ENCODE results near the gene KCTD1.

KCTD1 gene

DNA sequence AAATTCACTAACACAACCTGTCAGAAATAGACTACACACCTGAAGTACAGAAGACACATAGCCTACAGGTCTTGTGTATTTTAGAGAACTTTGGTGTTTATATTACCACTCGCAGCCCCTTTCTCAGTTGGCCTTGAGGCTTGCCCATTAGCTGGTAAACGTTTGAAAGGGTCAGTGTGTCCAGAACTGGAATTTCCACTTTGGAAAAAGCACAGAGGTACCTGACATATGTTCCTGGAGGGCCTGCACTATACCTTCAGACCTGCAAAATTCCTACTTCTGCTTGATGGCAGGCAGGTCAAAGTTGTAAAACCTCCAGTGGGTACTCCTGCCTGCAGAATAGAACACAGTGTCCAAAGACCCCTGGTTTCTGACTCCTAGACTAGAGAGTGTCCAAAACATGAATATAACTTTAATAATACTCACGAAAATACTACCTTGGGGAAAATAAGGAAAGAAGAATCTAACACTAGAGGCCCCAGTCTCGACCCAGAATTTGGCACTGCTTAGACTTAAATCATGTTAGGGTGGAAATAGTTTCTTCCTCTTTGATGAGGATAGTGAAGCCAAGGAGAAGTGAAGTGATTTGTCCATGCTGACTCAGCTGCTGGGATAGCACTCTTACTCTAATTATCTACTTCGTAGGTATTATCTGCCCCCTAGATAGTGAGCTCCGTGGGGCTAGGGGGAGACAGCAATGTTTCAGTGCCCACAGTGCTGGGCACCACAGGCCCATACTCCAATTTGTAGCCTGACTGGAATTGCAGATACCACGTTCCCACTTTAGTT lies 2.8 kb downstream of the KCTD1 start:
- Histone ChIP-seq H3K14ac (ENCODE audit: low read length) (no peak overlapping the region), H2BK5ac (ENCODE audit: low read length) (no peak overlapping the region), H4K8ac (ENCODE audit: low read depth, low read length) (no peak overlapping the region), H3K23ac (ENCODE audit: low read depth, low read length, poor library complexity) (no peak overlapping the region), H3K79me1 (ENCODE audit: low read depth, low read length) (peaks cover 5% of the 10 kb centered on the region), H3K4me1 (ENCODE audit: control insufficient read depth in 2 of 2, insufficient read depth in 1 of 2, low read depth in 1 of 2, low read length in 2 of 2) (peaks cover 16 to 33% of the 10 kb centered on the region in 2 donors), H3K27ac (replicated peaks; ENCODE audit: low read length) (no peak overlapping the region), H3K4me2 (ENCODE audit: insufficient read depth, low read length, poor library complexity, severe bottlenecking) (no peak overlapping the region), H3K9me3 (replicated peaks in 1 of 2; ENCODE audit: control insufficient read depth in 2 of 2, insufficient read depth in 1 of 2, low read depth in 1 of 2, low read length in 2 of 2) (peaks cover 0 to 9% of the 10 kb centered on the region in 2 donors), H2AK5ac (ENCODE audit: low read depth, low read length) (no peak overlapping the region), H4K91ac (ENCODE audit: low read depth, low read length, poor library complexity) (no peak overlapping the region), H2AFZ (ENCODE audit: low read length) (no peak overlapping the region), H3K36me3 (replicated peaks in 1 of 2; ENCODE audit: control insufficient read depth in 2 of 2, insufficient read depth in 2 of 2, low read length in 2 of 2) (peaks cover 0 to 43% of the 10 kb centered on the region in 2 donors), H3K4ac (ENCODE audit: low read length) (no peak overlapping the region), H3K4me3 (ENCODE audit: low read length in 2 of 2) (peak overlapping the region in 1 of 2 donors; percentile 33), H3K9ac (ENCODE audit: low read depth, low read length, poor library complexity) (no peak overlapping the region), H2BK120ac (ENCODE audit: low read depth, low read length) (no peak overlapping the region), H2BK12ac (ENCODE audit: low read length) (no peak overlapping the region), H2BK15ac (ENCODE audit: low read length) (no peak overlapping the region), H3K18ac (ENCODE audit: low read length) (no peak overlapping the region), H3K27me3 (ENCODE audit: control insufficient read depth in 3 of 3, insufficient read depth in 3 of 3, low read depth in 1 of 3, low read length in 3 of 3) (peaks cover under 1 to 30% (median 12%) of the 10 kb centered on the region in 3 experiments)
- no peak for DNase-seq (ENCODE audit: low spot score)
- no CpG with 5 or more reads among the region's 7 CpGs for WGBS, 2 donors (ENCODE audit: extremely low coverage in 2 of 2, insufficient read length in 2 of 2, insufficient replicate concordance in 1 of 2)

- H2BK120ac ChIP-seq (ENCODE audit: low read depth, low read length): no peak overlapping the region
- peaks cover 10 to 34% of the 10 kb centered on the region in 2 donors for H3K4me1 ChIP-seq (ENCODE audit: control insufficient read depth in 2 of 2, insufficient read depth in 1 of 2, low read depth in 1 of 2, low read length in 2 of 2)
- no peak overlapping the region for H2AK5ac ChIP-seq (ENCODE audit: low read depth, low read length)
- no peak overlapping the region for H3K9ac ChIP-seq (ENCODE audit: low read depth, low read length, poor library complexity)
- H3K4ac ChIP-seq (ENCODE audit: low read length): no peak overlapping the region
- H2BK12ac ChIP-seq (ENCODE audit: low read length): no peak overlapping the region
- no peak for DNase-seq (ENCODE audit: low spot score)
- peaks cover 5% of the 10 kb centered on the region for H3K79me1 ChIP-seq (ENCODE audit: low read depth, low read length)
- H3K36me3 ChIP-seq (replicated peaks in 1 of 2; ENCODE audit: control insufficient read depth in 2 of 2, insufficient read depth in 2 of 2, low read length in 2 of 2): peaks cover 0 to 44% of the 10 kb centered on the region in 2 donors
- no peak overlapping the region for H2BK5ac ChIP-seq (ENCODE audit: low read length)
- peaks cover 0 to 9% of the 10 kb centered on the region in 2 donors for H3K9me3 ChIP-seq (replicated peaks in 1 of 2; ENCODE audit: control insufficient read depth in 2 of 2, insufficient read depth in 1 of 2, low read depth in 1 of 2, low read length in 2 of 2)
- no peak overlapping the region for H3K14ac ChIP-seq (ENCODE audit: low read length)
- no peak overlapping the region for H3K4me2 ChIP-seq (ENCODE audit: insufficient read depth, low read length, poor library complexity, severe bottlenecking)
- no peak overlapping the region for H3K23ac ChIP-seq (ENCODE audit: low read depth, low read length, poor library complexity)
- H3K18ac ChIP-seq (ENCODE audit: low read length): no peak overlapping the region
- no peak overlapping the region for H4K8ac ChIP-seq (ENCODE audit: low read depth, low read length)
- H2AFZ ChIP-seq (ENCODE audit: low read length): no peak overlapping the region
- H2BK15ac ChIP-seq (ENCODE audit: low read length): no peak overlapping the region
- H3K27ac ChIP-seq (replicated peaks; ENCODE audit: low read length): no peak overlapping the region
- no peak overlapping the region for H4K91ac ChIP-seq (ENCODE audit: low read depth, low read length, poor library complexity)
- no peak overlapping the region for H3K4me3 ChIP-seq (ENCODE audit: low read length in 2 of 2)
- no CpG with 5 or more reads among the region's 4 CpGs for WGBS, 2 donors (ENCODE audit: extremely low coverage in 2 of 2, insufficient read length in 2 of 2, insufficient replicate concordance in 1 of 2)
- peaks cover 0 to 20% (median 7%) of the 10 kb centered on the region in 3 experiments for H3K27me3 ChIP-seq (ENCODE audit: control insufficient read depth in 3 of 3, insufficient read depth in 3 of 3, low read depth in 1 of 3, low read length in 3 of 3)
These were observed 3.9 kb downstream of the KCTD1 start for GRCh38 chr18:26544451-26544850.

DNA sequence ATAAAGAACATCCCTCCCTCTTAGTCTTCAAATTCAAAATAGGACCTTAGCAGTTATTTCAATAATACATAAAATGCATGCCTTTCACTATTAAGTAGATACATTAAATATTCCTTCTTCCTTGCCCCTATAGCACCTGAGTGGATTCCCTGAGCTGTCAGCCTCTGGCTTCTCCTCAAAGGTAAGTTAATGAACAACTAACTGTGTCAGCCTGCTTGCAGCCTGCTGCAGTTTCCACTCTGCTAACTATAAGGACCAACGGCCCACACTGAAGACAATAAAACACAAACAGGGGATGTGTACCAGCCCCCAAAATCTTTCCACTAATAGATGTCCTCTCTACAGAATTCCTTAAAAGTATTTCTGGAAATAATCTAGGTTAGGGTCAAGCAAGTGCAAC lies 5.0 kb downstream of the KCTD1 start:
- H2BK120ac ChIP-seq (ENCODE audit: low read depth, low read length): no peak overlapping the region
- no peak overlapping the region for H3K4me2 ChIP-seq (ENCODE audit: insufficient read depth, low read length, poor library complexity, severe bottlenecking)
- H3K9ac ChIP-seq (ENCODE audit: low read depth, low read length, poor library complexity): no peak overlapping the region
- no peak overlapping the region for H3K4me3 ChIP-seq (ENCODE audit: low read length in 2 of 2)
- no peak overlapping the region for H2BK12ac ChIP-seq (ENCODE audit: low read length)
- no peak overlapping the region for H2BK5ac ChIP-seq (ENCODE audit: low read length)
- H3K36me3 ChIP-seq (replicated peaks in 1 of 2; ENCODE audit: control insufficient read depth in 2 of 2, insufficient read depth in 2 of 2, low read length in 2 of 2): peaks cover 0 to 55% of the 10 kb centered on the region in 2 donors
- H3K27me3 ChIP-seq (ENCODE audit: control insufficient read depth in 3 of 3, insufficient read depth in 3 of 3, low read depth in 1 of 3, low read length in 3 of 3): peaks cover 0 to 19% (median 7%) of the 10 kb centered on the region in 3 experiments
- no peak overlapping the region for H3K18ac ChIP-seq (ENCODE audit: low read length)
- H3K27ac ChIP-seq (replicated peaks; ENCODE audit: low read length): no peak overlapping the region
- H3K4me1 ChIP-seq (ENCODE audit: control insufficient read depth in 2 of 2, insufficient read depth in 1 of 2, low read depth in 1 of 2, low read length in 2 of 2): peaks cover 10 to 34% of the 10 kb centered on the region in 2 donors
- H3K9me3 ChIP-seq (replicated peaks in 1 of 2; ENCODE audit: control insufficient read depth in 2 of 2, insufficient read depth in 1 of 2, low read depth in 1 of 2, low read length in 2 of 2): peaks cover 0 to 9% of the 10 kb centered on the region in 2 donors
- no CpG with 5 or more reads among the region's 1 CpG for WGBS, 2 donors (ENCODE audit: extremely low coverage in 2 of 2, insufficient read length in 2 of 2, insufficient replicate concordance in 1 of 2)
- H2AK5ac ChIP-seq (ENCODE audit: low read depth, low read length): no peak overlapping the region
- H3K4ac ChIP-seq (ENCODE audit: low read length): no peak overlapping the region
- H3K79me1 ChIP-seq (ENCODE audit: low read depth, low read length): peaks cover 5% of the 10 kb centered on the region
- H2BK15ac ChIP-seq (ENCODE audit: low read length): no peak overlapping the region
- H4K91ac ChIP-seq (ENCODE audit: low read depth, low read length, poor library complexity): no peak overlapping the region
- no peak overlapping the region for H3K23ac ChIP-seq (ENCODE audit: low read depth, low read length, poor library complexity)
- H2AFZ ChIP-seq (ENCODE audit: low read length): no peak overlapping the region
- no peak for DNase-seq (ENCODE audit: low spot score)
- H4K8ac ChIP-seq (ENCODE audit: low read depth, low read length): no peak overlapping the region
- no peak overlapping the region for H3K14ac ChIP-seq (ENCODE audit: low read length)

GRCh38 chr18:26540043-26540628 lies 8.2 kb downstream of the KCTD1 start:
- no peak overlapping the region for H3K4ac ChIP-seq (ENCODE audit: low read length)
- no peak overlapping the region for H2BK5ac ChIP-seq (ENCODE audit: low read length)
- H2BK120ac ChIP-seq (ENCODE audit: low read depth, low read length): no peak overlapping the region
- H3K4me2 ChIP-seq (ENCODE audit: insufficient read depth, low read length, poor library complexity, severe bottlenecking): no peak overlapping the region
- no peak overlapping the region for H3K14ac ChIP-seq (ENCODE audit: low read length)
- H2AFZ ChIP-seq (ENCODE audit: low read length): no peak overlapping the region
- H3K4me3 ChIP-seq (ENCODE audit: low read length in 2 of 2): no peak overlapping the region
- H3K27me3 ChIP-seq (ENCODE audit: control insufficient read depth in 3 of 3, insufficient read depth in 3 of 3, low read depth in 1 of 3, low read length in 3 of 3): no peaks in the 10 kb centered on the region
- H3K27ac ChIP-seq (replicated peaks; ENCODE audit: low read length): no peak overlapping the region
- WGBS, 2 donors (ENCODE audit: extremely low coverage in 2 of 2, insufficient read length in 2 of 2, insufficient replicate concordance in 1 of 2): no CpG with 5 or more reads among the region's 6 CpGs
- no peak overlapping the region for H4K8ac ChIP-seq (ENCODE audit: low read depth, low read length)
- no peak overlapping the region for H3K23ac ChIP-seq (ENCODE audit: low read depth, low read length, poor library complexity)
- no peak overlapping the region for H3K18ac ChIP-seq (ENCODE audit: low read length)
- H2BK15ac ChIP-seq (ENCODE audit: low read length): no peak overlapping the region
- no peaks in the 10 kb centered on the region for H3K79me1 ChIP-seq (ENCODE audit: low read depth, low read length)
- DNase-seq (ENCODE audit: low spot score): no peak
- H3K9me3 ChIP-seq (replicated peaks in 1 of 2; ENCODE audit: control insufficient read depth in 2 of 2, insufficient read depth in 1 of 2, low read depth in 1 of 2, low read length in 2 of 2): no peaks in the 10 kb centered on the region
- H3K4me1 ChIP-seq (ENCODE audit: control insufficient read depth in 2 of 2, insufficient read depth in 1 of 2, low read depth in 1 of 2, low read length in 2 of 2): peaks cover 0 to 11% of the 10 kb centered on the region in 2 donors
- no peak overlapping the region for H3K9ac ChIP-seq (ENCODE audit: low read depth, low read length, poor library complexity)
- H3K36me3 ChIP-seq (replicated peaks in 1 of 2; ENCODE audit: control insufficient read depth in 2 of 2, insufficient read depth in 2 of 2, low read length in 2 of 2): peaks cover 0 to 29% of the 10 kb centered on the region in 2 donors
- H4K91ac ChIP-seq (ENCODE audit: low read depth, low read length, poor library complexity): no peak overlapping the region
- no peak overlapping the region for H2BK12ac ChIP-seq (ENCODE audit: low read length)
- H2AK5ac ChIP-seq (ENCODE audit: low read depth, low read length): no peak overlapping the region
